Hepatocyte (in vitro differentiated cells): ENCODE measurements around the gene TBL1X.

ENCODE experiments used
- CTCF ChIP-seq: fragments of 200-600 bp; sonication (generic); IDR thresholded peaks from 2 replicates; pipeline ENCODE4 v1.5.1; 2016; ENCODE audit warnings: antibody characterized with exemption, mild to moderate bottlenecking; ENCODE audit not compliant: poor library complexity
- EZH2 ChIP-seq: fragments of 200-600 bp; sonication (generic); IDR thresholded peaks from 2 replicates; pipeline ENCODE4 v1.6.1; 2016; ENCODE audit warnings: antibody characterized with exemption, mild to moderate bottlenecking, borderline replicate concordance
- EZH2phosphoT487 ChIP-seq: fragments of 200-600 bp; sonication (generic); IDR thresholded peaks from one replicate; pipeline ENCODE4 v1.6.1; 2018; ENCODE audit warnings: antibody characterized with exemption, mild to moderate bottlenecking, low read depth, moderate library complexity; ENCODE audit not compliant: unreplicated experiment, severe bottlenecking

- no peak for TF ChIP-seq CTCF
- no peak for TF ChIP-seq EZH2phosphoT487
- no peak for TF ChIP-seq EZH2
These were observed 54.0 kb downstream of the TBL1X start for GRCh38 chrX:9518889-9519288.
